ENCODE results near the gene MAP4K3.

DNA sequence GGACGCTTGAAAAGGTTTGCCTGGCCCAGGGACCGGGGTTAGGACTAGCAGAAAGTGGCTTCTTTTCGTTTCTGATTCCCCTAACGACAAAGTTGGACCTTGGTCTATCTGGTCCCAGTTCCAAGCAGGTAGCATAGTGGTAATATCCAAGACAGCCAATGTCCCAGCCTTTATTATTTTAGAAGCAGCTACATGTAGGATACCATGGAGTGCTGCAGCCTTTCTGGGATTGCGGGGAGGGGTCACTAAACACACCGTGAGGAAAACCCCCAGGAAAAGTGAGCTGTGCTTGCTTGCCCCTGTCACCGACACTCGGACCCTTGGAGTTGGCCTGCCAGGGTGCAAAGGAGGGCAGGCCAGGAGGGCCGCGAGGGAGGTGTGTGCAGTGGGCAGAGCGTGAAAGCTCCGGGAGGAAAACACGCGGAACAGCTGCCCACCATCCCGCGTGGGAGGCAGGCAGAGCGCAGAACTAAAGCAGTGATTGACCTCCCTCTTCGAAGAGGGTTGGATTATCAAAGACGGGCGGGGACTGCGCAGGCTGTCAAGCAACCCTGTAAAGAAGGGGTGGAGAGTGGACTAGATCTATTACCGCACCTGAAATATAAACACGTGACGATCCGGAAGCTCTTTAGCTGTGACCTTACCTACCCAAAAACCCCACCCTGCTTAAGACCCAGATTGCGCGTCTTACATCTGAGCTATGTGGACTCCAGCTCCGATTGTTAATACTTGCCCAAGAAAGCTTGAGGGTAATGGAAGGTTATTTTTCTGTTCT lies 624 bp upstream of the MAP4K3 start:
- TF ChIP-seq POLR2AphosphoS5 (IDR thresholded peaks at IDR 0.05; ENCODE audit: borderline replicate concordance, low read depth, low read length): no peak
- TF ChIP-seq EZH2 (IDR thresholded peaks at IDR 0.05): no peak
- TF ChIP-seq FOXP2 (optimal IDR thresholded peaks at IDR 0.05; ENCODE audit: control extremely low read depth, extremely low read length, insufficient read depth): no peak

All from SK-N-MC (cell line).